NCI-H1930 (cell line): ENCODE measurements around the gene ZNF500.

Experiments
- DNase-seq, 2 experiments: peaks; one replicate each; lab custom pipeline; 2025; lab: John Stamatoyannopoulos, UW

Gene ZNF500

DNA sequence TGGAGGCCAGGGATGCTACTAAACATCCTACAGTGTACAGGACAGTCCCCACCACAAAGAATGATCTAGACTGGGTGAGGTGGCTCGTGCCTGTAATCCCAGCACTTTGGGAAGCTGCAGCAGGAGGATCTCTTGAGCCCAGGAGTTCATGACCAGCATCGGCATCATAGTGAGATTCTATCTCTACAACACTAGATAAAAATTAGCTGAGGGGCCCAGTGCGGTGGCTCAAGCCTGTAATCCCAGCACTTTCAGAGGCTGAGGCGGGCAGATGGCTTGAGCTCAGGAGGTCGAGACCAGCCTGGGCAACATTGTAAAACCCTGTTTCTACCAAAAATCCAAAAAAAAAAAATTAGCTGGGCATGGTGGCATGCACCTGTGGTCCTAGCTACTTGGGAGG lies 5.4 kb upstream of the ZNF500 start:
- no peak for DNase-seq

DNA sequence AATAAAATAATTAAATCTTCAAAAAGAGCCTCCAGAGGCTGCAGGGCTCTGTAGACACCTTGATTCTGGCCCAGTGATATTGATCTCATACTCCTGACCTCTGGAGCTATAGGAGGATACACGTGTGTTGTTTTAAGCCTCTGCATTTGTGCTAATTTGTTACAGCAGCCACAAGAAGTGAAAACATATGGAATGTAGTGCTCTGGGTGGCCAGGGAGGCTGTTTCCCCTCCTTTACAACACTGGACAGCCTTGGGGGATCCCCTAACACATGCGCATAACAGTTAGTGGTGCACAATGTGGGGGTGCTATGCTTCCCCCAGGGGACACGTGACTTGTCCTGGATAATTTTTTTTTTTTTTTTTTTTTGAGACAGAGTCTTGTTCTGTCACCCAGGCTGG lies 4.7 kb upstream of the ZNF500 start:
- DNase-seq: no peak

DNA sequence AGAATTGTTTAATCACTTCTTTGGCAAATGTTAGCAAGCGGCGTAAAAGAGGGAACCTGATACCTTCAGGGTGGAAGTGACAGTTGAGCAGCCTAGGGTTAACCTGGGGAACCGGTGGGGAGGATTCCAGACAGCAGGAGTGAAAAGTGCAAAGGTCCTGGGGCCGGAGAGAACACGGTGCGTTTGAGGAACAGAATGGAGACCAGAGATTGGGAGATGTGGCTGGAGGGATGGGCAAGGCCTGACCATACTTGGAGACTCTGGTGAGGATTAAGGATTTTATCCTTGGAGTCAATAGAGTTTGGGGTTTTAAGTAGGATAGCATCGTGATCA lies 2.3 kb upstream of the ZNF500 start:
- no peak for DNase-seq

DNA sequence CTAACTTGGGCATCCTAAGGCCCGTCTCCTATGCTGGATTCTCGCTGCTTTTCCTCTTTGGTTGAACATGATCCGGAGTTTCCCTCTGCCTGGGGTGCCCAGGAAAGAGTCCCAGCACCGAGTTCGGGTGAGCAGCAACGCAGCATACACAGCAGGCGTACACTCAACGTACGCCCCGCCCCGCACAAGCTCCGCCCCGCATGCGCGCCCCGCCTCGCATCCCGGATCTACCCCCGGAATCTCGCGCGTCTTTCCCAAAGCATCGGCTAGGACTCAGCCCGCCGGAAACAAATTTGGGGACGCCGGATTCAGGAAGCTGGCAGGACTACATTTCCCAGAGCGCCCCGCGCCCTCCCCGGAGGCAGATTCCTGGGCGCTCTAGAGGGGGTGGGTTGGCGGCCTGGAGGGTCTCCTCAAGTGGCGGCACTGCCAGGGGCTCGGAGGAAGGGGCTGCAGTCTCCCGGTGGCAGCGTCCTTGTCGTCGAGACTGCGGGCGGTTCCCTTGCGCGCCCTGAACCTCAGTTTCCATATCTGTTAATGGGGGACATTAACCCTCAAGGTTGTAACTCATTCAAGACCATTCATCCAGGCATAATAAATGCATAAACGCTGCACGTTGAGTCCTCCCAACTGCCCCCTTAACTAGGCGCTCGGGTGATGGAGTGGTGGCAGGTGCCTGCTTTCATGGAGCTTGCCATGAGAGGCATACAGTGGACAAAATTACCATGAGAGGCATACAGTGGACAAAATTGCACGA lies 1.8 kb upstream of the ZNF500 start:
- peak; percentile 96 to 98 for DNase-seq

DNA sequence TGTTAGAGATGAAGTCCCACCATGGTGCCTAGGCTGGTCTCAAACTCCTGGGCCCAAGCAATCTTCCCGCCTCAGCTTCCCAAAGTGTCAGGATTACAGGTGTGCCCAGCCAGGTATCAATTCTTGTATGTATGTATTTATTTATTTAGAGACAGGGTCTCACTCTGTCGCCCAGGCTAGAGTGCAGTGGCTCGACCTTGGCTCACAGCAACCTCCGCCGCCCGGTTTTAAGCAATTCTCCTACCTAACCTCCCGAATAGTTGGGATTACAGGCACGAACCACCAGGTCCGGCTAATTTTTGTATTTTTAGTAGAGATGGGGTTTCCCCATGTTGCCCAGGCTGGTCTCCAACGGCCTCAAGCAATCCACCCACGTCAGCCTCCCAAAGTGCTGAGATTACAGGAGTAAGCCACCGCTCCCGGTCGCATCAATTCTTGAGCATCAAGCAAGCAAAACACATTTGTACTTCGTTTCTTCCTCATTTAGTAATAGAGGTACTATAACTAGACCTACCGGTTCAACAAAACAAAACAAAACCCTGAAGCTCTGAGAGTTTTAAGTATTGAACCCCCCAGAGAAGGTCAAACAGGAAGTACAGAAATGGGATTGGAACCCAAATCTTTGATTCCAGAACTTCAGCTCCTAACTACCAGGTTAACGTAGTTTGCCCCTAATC lies 1.0 kb upstream of the ZNF500 start:
- no peak for DNase-seq

DNA sequence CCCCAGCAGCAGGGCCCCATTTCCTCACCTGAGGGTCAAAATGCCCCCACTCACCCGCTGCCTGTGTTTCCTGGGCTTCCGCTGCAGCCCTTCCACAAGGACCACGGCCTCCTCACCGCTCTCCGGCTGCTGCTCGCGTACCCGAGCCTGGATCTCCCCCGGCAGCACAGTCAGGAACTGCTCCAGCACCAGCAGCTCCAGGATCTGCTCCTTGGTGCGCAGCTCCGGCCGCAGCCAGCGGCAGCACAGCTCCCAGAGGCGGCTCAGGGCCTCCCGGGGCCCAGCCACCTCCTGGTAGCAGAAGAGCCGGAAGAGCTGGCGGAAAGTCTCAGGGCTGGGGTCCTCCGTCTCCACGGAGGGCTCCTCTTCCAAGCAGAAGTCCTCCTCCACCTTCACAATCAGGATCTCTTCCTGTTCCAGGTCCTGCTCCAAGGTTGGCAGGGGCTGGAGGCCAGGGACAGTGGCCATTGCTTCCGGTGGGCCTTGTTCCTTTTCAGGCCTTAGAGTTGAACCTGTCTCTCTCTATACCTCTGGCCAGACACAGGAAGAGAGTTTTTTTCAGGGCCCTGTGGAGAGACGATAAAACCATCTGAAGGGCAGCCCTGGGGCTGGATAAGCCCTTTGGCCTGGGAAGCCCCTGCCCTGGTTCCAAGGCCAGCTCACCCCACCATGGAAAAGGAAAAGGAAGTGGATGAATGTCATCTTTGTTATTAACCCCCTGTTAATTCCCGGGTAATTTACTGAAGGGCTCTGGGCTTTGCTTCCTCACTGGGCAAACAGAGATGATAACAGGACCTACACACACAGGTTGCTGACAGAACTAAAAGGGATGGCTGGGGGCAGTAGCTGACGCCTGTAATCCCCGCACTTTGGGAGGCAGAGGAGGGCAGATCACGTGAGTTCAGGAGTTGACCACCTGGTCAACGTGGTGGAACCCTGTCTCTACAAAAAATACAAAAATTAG lies 1.2 kb downstream of the ZNF500 start:
- DNase-seq: no peak

DNA sequence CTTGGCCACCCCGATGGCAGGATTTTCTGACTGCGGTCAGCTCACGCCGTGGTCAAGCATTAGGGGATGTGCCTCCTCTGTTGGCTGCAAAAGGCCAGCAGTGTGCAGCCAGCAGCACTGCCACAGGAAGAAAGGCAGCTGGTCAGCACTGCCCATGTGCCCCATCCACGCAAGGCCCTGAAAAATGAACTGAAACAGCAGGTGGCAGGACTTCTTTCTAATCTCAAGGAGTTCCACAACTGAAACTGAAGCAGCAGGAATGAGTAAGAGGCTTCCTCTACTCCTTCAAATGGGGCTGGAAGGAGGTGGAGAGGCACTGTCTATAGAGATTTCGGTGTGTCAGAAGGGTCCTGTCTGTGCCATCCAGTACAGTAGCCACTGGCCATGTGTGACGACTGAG lies 3.2 kb downstream of the ZNF500 start:
- no peak for DNase-seq

DNA sequence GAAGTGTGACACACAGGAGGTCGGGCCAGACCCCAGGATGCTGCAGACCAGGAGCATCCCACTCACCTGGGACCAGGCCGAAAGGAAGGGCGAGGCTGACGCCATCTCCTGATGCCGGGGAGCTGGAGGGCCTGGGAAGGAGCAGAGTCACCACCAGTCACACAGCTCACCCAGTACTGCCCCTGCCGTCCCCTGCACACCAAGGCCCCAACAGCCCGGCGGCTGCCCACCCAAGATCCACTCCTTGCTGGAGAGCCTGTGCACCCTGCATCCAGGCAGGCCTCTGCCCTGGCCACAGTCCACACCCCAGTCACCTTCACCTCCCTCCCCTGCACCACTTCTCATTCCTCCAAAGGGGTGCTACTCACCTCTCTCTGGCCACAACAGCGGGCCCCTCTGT lies 4.8 kb downstream of the ZNF500 start:
- DNase-seq: no peak

DNA sequence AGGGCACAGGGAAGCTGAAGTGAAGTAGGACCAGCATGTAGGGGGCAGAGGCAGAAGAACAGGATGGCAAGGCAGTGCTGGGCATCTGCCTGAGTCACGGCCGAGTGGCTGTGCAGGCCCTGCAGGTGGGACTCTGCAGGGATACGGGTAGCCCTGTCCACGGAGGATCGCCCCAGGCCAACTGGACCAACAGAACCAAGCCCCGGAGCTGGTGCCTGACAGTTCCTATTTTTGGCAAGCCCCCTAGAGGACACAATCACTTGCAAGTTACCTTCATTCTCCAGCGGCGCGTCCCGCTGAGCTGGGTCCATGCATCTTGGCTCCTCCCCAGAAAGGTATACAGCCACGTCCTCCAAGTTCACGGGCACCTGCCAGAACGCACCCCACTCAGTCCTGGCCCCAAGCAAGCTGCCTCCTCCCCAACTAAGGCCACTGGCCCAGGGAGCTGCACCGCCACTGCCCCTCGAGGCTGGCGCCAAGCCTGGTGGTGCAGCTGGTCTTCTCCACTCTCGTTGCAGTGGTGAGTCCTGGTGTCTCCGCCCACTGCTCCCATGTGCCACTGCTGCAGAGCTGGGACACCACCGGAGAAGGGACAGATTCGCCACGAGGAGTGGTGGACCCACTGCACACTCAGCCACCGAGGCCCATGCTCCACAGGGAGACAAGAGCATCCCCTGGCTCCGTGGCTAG lies 6.6 kb downstream of the ZNF500 start:
- DNase-seq: no peak

DNA sequence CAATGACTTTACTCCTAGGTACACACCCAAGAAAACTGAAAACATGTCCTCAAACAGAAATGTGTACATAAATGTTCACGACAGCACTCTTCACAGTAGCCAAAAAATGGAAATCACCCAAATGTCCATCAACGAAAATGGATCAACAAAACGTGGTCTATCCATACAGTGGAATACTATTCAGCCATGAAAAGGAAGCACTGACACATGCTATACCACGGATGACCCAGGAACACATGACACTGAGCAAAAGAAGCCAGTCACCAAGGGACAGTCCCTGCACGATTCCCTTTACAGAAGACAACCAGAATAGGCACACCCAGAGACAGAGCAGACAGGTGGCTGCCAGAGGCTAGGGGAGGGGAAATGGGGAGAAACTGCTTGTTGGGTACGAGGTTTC lies 11.3 kb downstream of the ZNF500 start:
- no peak for DNase-seq

DNA sequence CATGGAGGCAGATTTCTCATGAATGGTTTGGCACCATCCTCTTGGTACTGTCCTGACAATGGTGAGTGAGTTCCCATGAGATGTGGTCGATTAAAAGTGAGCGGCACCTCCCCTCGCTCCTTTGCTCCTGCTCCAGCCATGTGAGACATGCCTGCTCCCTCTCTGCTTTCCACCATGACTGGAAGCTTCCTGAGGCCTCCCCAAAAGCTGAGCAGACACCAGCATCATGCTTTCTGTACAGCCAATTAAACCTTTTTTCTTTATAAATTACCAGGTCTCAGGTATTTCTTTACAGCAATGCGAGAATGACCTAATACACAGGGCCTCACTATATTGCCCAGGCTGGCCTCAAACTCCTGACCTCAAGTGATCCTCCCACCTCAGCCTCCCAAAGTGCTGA lies 12.1 kb downstream of the ZNF500 start:
- DNase-seq: no peak

DNA sequence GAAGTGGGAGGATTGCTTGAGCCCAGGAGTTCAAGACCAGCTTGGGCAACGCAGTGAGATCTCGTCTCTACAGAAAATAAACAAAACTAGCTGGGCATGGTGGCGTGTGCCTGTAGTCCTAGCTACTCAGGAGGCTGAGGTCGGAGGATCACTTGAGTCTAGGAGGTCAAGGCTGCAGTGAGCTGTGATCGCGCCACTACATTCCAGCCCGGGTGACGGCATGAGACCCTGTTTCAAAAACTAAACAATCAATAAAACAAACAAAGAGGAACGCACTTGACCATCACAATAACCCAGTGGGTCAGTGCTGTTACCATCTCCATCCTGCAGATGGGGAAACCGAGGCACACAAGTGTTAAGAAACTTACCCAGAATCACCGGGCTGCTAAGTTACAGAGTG lies 13.7 kb downstream of the ZNF500 start:
- DNase-seq: no peak

DNA sequence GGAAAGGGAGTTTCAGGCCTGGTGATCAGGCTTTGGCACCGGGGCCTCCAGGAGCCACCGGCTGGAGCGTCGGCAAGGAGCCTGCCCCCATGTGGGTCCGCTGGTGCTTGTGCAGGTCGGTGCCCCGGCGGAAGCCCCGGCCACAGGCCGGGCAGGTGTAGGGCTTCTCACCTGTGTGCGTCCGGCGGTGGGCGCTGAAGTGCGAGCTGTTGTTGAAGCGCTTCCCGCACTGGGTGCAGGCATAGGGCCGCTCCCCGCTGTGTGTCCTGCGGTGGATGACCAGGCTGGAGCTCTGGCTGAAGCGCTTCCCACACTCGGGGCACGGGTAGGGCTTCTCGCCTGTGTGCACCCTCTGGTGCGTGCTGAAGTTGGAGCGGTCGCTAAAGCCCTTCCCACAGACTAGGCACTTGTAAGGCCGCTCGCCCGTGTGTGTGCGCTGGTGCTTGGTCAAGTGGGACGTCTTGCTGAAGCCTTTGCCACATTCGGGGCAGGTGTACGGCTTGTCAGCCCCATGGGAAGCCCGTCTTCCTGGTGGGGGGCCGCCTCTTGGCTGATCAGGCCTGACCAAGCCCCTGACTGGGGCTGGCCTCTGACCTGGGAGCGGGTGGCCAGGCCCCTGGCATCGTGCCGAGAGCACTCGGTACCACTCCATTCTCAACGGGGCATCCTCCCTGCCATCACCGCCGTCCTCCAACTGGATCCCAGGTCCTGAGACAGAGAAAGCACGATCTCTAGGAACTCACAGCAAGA lies 14.4 kb downstream of the ZNF500 start:
- DNase-seq: no peak

DNA sequence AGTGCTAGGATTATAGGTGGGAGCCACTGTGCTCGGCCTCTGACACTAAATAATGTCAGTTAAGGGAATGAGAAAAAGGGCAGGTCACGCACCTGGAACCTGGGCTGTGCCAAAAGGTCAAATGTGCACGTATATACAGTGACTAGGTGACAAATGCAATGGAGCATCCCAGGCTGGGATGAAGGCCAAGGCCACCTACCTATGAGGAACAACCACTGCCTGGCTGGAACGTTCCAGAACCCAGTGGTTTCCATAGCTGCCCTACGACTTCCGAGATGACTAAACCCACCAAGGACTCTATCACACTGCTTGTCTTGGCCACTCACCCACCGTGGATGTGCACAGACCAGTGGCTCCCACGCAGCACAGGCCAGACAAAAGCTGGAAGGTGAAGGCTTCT lies 16.1 kb downstream of the ZNF500 start:
- no peak for DNase-seq

DNA sequence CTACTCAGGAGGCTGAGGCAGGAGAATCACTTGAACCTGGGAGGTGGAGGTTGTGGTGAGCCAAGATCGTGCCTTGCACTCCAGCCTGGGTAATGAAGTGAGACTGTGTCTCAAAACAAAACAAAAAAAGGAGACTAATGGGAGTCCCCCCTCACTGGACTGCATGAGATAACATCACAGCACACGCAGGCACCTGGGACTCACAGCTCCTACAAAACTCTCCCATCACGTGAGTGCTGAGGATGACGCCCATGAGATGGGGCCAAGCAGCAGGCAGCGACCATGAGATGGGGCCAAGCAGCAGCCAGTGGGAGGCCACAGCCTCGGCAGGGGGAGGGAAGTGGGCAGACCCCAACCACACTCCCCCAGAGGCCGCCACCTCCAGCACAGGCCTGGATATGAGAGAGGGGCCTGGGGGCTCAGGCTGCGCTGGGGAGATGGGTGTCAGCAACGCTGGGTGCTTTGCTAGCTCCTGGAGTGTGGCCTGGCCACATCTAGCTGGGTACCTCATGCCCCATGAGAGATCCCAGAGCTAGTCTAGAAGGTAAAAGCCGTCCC lies 17.2 kb downstream of the ZNF500 start:
- DNase-seq: no peak

DNA sequence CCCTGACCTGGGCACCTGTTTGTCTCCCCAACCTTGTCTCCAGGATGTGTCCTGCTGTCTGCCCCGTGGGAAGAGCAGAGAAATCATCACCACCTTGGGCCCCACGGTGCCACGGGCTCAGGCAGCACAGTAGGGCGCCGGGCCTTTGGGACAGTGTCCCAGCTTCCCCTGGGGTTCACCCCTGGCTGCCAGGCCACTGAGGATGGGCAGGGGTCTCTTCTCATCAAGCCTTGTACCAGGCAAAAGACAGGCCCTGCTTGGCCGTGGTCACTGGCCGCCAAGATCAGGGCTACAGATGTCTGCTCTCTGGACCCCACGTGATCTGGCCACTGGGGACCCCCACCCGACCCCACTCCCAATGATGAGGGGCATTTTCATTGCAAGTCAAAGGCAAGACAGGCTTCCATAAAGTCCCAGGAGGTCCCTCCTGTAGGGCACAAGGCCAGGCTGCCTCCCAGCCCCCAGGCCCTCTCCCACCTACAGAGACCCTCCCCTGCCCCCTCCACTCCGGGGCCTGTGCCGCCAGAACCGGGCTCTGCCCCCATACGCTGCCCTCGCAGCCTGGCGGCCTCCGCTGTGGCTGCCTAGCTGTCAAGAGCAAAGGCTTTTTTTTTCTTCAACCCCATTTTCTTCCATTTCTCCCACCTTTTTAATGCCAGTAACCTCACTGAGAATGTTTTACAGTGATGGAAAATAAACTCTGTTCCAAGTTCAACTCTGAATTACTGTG lies 18.1 kb downstream of the ZNF500 start:
- no peak for DNase-seq

DNA sequence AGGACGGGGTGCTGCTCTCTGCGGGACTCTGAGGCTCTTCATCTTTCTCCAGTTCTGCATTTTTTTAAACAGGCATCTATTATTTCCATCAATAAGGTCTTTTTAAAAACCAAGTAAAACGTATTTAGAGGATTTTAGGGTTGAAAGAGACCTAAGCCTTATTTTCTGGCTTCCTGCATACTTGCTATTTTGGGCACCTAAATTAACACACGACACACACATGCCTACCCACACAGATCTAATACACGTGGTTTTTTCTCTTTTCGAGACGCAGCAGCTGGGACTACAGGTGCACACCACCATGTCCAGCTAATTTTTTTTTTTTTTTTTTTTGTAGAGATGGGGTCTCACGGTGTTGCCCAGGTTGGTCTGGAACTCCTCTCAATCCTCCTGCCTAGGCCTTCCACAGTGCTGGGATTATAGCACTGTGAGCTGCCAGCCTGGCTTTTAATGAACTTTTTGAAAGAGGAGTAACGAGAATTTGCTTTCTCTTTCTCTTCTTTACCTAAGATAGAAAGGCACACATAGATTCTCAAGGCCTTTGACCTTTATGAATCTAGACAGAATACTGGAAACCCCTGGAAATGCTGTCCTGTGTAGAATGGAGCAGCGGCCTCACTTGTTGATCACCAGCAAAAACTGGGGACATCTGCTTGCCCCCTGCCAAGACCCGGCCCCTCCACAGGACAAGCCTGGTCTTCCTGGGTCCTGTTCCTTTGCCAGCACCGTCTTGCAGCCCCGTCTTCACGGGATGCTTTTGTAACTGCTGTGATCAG lies 18.9 kb downstream of the ZNF500 start:
- no peak for DNase-seq

DNA sequence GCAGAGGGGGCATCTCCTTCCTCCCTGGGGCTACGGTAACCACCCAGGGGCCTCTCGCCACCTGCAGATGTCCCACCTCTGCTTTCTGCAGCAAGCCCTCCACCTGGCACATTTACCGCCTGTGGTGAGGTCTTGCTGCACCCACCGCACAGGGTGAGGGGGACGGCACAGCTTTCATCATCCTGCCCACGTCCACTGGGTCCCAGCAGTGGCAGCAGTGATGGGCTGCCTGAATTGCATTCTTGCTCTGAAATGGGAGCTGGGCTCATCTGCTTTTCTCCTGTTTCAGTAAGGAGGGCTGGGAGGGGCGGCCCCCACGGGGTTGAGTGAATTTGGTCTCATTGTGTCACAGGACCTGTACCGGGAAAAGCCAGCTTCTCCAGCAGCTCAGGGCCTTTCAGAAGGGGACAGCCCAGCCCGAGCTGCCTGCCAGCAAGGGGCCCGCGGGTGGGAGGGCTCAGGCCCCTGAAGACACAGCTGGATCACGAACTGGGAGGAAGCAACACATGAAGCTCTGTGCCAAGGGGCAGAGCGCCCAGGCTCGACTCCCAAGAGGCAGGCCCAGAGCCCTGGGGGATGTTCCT lies 19.9 kb downstream of the ZNF500 start:
- DNase-seq: no peak

DNA sequence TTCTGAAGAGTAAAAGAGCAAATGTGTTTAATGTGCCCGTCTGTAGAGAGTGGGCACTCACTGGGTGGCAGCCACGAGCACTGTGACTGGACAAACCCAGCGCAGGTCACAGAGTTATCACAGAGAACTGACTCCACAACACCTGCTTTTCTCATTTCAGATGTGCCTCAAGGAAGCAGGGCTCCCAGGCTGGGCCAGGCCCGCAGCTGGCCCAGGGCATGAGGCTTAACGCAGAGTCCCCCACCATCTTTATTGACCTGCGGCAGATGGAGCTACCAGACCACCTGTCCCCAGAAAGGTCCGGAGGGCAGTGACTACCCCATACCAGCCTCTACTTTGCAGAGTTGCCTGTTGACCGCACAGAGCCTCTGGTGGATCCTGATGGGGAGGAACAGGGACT lies 20.7 kb downstream of the ZNF500 start:
- DNase-seq: no peak

DNA sequence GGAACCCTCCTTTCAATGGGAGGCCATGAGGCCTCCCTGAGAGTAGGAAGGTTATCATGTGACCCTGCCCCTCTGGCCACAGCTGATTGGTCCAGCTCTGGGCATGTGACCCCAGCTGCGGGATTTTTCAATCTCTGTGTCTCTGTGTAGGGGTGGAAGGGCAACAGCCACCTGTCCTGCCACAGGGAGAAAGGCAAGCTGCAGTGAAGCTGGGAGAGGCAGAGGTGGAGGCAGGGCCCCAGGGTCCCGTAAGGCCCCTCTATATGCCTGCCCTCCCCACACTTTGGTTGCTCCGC lies 21.7 kb downstream of the ZNF500 start:
- no peak for DNase-seq
